Mesendoderm (in vitro differentiated cells): ENCODE measurements around the gene LNP1.
A peak's percentile ranks its signal among the peaks of the same experiment; 100 is the strongest.

ENCODE experiments used
- DNase-seq: peaks from one replicate; pipeline ENCODE4 v3.0.0; 2013
- H2AK5ac ChIP-seq: 2 replicates; pipeline ENCODE4 v1.6.1; 2013; ENCODE audit warnings: low read length, inconsistent platforms
- H2BK120ac ChIP-seq: 2 replicates; pipeline ENCODE4 v1.6.1; 2013; ENCODE audit warnings: low read depth, mild to moderate bottlenecking, low read length, moderate library complexity, mixed read lengths
- H2BK15ac ChIP-seq: replicated peaks from 2 replicates; pipeline ENCODE4 v1.6.1; 2013; ENCODE audit warnings: low read depth, mild to moderate bottlenecking, moderate library complexity
- H2BK5ac ChIP-seq: 2 replicates; pipeline ENCODE4 v1.6.1; 2013; ENCODE audit warnings: low read length, inconsistent platforms
- H3K18ac ChIP-seq: 2 replicates; pipeline ENCODE4 v1.6.1; 2013; ENCODE audit warnings: mild to moderate bottlenecking, low read length, mixed read lengths
- H3K23ac ChIP-seq: one replicate; pipeline ENCODE4 v1.6.1; 2013; ENCODE audit warnings: low read length
- H3K27ac ChIP-seq: 2 replicates; pipeline ENCODE4 v1.5.1; 2013; ENCODE audit warnings: low read depth, mild to moderate bottlenecking, inconsistent platforms, low read length, moderate library complexity
- H3K27me3 ChIP-seq: 2 replicates; pipeline ENCODE4 v1.6.1; 2013; ENCODE audit warnings: low read length, control low read depth, mild to moderate bottlenecking, inconsistent platforms; ENCODE audit not compliant: insufficient read depth, poor library complexity
- H3K36me3 ChIP-seq: 2 replicates; pipeline ENCODE4 v1.6.1; 2013; ENCODE audit warnings: low read length, inconsistent platforms; ENCODE audit not compliant: control insufficient read depth, insufficient read depth
- H3K4ac ChIP-seq: one replicate; pipeline ENCODE4 v1.6.1; 2013; ENCODE audit warnings: low read depth, mild to moderate bottlenecking, low read length, moderate library complexity
- H3K4me1 ChIP-seq: 2 replicates; pipeline ENCODE4 v1.6.1; 2013; ENCODE audit warnings: low read depth, low read length, inconsistent platforms; ENCODE audit not compliant: control insufficient read depth
- H3K4me2 ChIP-seq: 2 replicates; pipeline ENCODE4 v1.6.1; 2013; ENCODE audit warnings: low read length
- H3K4me3 ChIP-seq: 2 replicates; pipeline ENCODE4 v1.5.1; 2013; ENCODE audit warnings: mild to moderate bottlenecking, low read length
- H3K56ac ChIP-seq: one replicate; pipeline ENCODE4 v1.6.1; 2013; ENCODE audit warnings: low read length
- H3K79me1 ChIP-seq: 2 replicates; pipeline ENCODE4 v1.6.1; 2013; ENCODE audit warnings: low read length, inconsistent platforms
- H3K79me2 ChIP-seq: 2 replicates; pipeline ENCODE4 v1.6.1; 2013; ENCODE audit warnings: mild to moderate bottlenecking, low read length; ENCODE audit not compliant: control insufficient read depth, insufficient read depth
- H3K9ac ChIP-seq: 2 replicates; pipeline ENCODE4 v1.6.1; 2013; ENCODE audit warnings: low read length, inconsistent platforms
- H4K5ac ChIP-seq: one replicate; pipeline ENCODE4 v1.6.1; 2013; ENCODE audit warnings: low read length
- H4K8ac ChIP-seq: one replicate; pipeline ENCODE4 v1.6.1; 2013; ENCODE audit warnings: low read depth, mild to moderate bottlenecking, control low read depth, low read length, moderate library complexity
- WGBS: extraction: QIAGEN DNeasy Blood & Tissue Kit; methylation state at CpG from one replicate; pipeline ENCODE4 v1.1.7; 2013; ENCODE audit warnings: low lambda C conversion rate, missing lambda C conversion rate; ENCODE audit not compliant: insufficient coverage; ENCODE audit errors: extremely low coverage; 5-methylcytosine and 5-hydroxymethylcytosine counted together

The LNP1 gene

DNA sequence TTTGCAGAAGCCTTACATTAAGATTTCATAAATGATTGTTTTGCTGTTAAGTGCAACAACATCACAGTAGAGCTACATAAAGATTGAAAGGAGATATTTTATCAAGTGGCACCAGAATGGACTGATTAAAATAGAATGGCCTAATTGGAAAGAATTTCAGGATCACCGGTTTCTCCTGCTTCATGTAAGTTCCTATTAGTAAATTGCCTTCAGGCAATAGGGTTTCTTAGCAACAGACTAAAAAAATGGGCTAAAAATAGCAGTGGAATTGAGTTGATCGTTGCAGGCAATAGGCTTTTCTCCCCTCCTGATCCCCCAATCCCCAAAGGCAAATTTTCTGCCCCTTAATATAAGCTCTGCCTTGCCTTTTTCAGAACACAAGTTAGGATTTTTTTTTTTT, 917 bp downstream of the LNP1 start:
- Histone ChIP-seq H3K18ac (no peak overlapping the region), H2BK120ac (no peak overlapping the region), H3K4me1 (peaks cover 4% of the 10 kb centered on the region), H2AK5ac (no peak overlapping the region), H3K4me2 (peak overlapping the region; percentile 85), H2BK15ac (no peak overlapping the region), H2BK5ac (no peak overlapping the region), H3K9ac (peak overlapping the region; percentile 89), H3K4me3 (peak overlapping the region; percentile 41), H3K79me2 (peaks cover 29% of the 10 kb centered on the region), H4K8ac (peak overlapping the region; percentile 31), H3K4ac (no peak overlapping the region), H3K56ac (peak overlapping the region; percentile 77), H3K23ac (no peak overlapping the region), H3K27me3 (no peaks in the 10 kb centered on the region), H3K79me1 (peaks cover 7% of the 10 kb centered on the region), H3K27ac (no peak overlapping the region), H4K5ac (peak overlapping the region; percentile 33), H3K36me3 (no peaks in the 10 kb centered on the region)
- DNase-seq = peak; percentile 77
- no CpG with 5 or more reads among the region's 2 CpGs for WGBS

DNA sequence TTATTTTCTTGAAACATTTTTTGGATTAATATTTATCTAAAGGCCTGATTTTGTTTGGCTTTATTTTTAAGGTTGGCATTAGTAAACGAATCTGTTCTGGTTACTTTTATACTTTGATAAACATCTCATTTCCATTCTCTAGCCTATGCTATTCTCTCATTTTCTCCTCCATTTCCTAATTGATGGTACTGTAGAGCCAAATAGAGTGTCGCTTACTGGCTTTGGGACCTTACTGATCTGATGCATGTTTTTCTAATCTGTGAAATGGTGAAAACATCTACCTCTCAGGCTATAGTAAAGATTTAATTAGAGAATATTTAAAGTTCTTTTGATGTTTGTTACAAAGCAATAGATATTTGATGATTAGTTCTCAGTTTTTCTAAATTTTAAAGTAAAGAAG, 1.6 kb downstream of the LNP1 start:
- H3K27ac ChIP-seq = no peak overlapping the region
- WGBS = no CpG with 5 or more reads among the region's 2 CpGs
- H2BK15ac ChIP-seq = no peak overlapping the region

DNA sequence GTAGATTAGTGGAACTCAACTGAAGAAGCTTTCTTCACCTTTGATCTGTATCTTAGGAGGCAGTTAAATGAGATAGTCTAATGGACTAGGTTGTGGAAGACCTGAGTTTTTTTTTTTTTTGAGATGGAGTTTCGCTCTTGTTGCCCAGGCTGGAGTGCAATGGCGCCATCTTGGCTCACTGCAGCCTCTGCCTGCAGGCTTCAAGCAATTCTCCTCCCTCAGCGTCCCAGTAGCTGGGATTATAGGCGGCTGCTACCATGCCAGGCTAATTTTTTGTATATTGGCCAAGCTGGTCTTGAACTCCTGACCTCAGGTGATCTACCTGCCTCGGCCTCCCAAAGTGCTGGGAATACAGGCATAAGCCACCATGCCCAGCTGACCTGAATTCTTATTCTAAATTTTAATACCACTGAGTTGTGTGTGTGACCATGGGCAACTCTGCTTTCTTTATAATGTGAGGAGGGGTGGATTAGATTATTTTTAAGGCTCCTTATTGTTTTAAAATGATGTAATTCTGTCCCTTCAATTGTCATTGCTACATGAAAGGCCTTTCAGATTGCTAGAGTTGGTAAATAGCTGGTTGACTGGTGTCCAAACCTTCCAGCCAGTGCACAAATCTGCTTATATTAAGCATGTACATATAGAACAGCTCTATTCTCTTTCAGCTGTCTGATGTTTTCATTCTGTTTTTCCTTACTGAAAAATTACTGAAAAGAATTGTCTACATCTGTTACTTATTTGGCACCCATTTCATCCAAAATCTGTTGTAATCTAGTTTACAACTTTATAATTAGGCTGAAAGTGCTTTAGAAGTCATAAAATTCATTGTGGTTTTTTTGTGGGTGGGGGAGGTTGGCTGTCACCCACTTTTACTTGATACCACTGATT, 2.3 kb downstream of the LNP1 start:
- no peak overlapping the region for H3K23ac ChIP-seq
- no peak overlapping the region for H2BK120ac ChIP-seq
- DNase-seq = peak; percentile 50
- H3K4me2 ChIP-seq = no peak overlapping the region
- H3K27ac ChIP-seq = no peak overlapping the region
- no peak overlapping the region for H3K18ac ChIP-seq
- peak overlapping the region; percentile 6 for H3K4ac ChIP-seq
- WGBS = no CpG with 5 or more reads among the region's 5 CpGs
- peaks cover 8% of the 10 kb centered on the region for H3K79me1 ChIP-seq
- H3K9ac ChIP-seq = peak overlapping the region; percentile 9
- no peak overlapping the region for H4K8ac ChIP-seq
- H3K4me3 ChIP-seq = no peak overlapping the region
- H2BK15ac ChIP-seq = no peak overlapping the region
- H4K5ac ChIP-seq = no peak overlapping the region
- H3K56ac ChIP-seq = no peak overlapping the region
- no peak overlapping the region for H2BK5ac ChIP-seq
- no peaks in the 10 kb centered on the region for H3K27me3 ChIP-seq
- H3K4me1 ChIP-seq = peaks cover 4% of the 10 kb centered on the region
- peaks cover 25% of the 10 kb centered on the region for H3K79me2 ChIP-seq
- no peak overlapping the region for H2AK5ac ChIP-seq
- H3K36me3 ChIP-seq = no peaks in the 10 kb centered on the region

More for the DNA sequence above, 1.6 kb downstream of the LNP1 start:
- Histone ChIP-seq H3K79me1 (peaks cover 6% of the 10 kb centered on the region), H2AK5ac (no peak overlapping the region), H3K36me3 (no peaks in the 10 kb centered on the region), H3K27me3 (no peaks in the 10 kb centered on the region), H3K23ac (no peak overlapping the region), H3K4me2 (peak overlapping the region; percentile 40), H3K9ac (peak overlapping the region; percentile 89), H4K8ac (no peak overlapping the region), H3K56ac (peak overlapping the region; percentile 77), H3K4me1 (peaks cover 4% of the 10 kb centered on the region), H3K4me3 (peak overlapping the region; percentile 19), H4K5ac (no peak overlapping the region), H2BK5ac (no peak overlapping the region), H3K79me2 (peaks cover 26% of the 10 kb centered on the region), H3K18ac (no peak overlapping the region), H2BK120ac (no peak overlapping the region), H3K4ac (no peak overlapping the region)
- no peak for DNase-seq

DNA sequence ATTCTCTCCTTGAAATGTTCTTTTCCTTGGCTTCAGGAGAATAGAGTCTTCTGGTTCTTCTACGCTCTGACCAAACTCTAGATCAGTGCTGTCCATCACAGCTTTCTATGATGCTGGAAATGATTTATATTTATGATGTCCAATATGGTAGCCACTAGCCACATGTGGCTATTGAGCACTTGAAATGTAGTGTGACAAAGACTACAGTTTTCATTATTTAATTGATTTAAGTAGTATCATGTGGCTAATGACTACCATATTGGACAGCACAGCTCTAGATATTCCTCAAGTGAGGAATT, 2.9 kb downstream of the LNP1 start:
- no peak for DNase-seq
- no peak overlapping the region for H4K8ac ChIP-seq

DNA sequence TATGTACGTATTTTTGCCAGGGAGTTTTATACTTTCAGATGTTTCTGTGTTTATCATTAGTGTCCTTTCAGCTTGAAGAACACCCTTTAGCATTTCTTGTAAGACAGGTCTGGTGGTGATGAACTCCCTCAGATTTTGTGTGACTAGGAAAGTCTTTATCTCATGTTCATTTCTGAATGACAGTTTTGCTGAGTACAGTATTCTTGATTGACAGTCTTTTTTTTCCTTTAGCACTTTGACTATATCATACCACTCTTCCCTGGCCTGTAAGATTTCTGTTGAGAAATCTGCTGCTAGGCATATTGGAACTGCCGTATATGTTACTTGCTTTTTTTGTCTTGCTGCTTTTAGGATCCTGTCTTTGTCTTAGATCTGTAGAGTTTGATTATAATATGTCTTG, 5.8 kb downstream of the LNP1 start:
- no peak overlapping the region for H2BK120ac ChIP-seq
- no peak overlapping the region for H3K4ac ChIP-seq
- WGBS = no CpG with 5 or more reads among the region's 2 CpGs
- H3K79me1 ChIP-seq = peaks cover 4% of the 10 kb centered on the region
- no peak overlapping the region for H2AK5ac ChIP-seq
- H4K8ac ChIP-seq = no peak overlapping the region
- H2BK5ac ChIP-seq = no peak overlapping the region
- H3K27me3 ChIP-seq = no peaks in the 10 kb centered on the region
- no peaks in the 10 kb centered on the region for H3K4me1 ChIP-seq
- H3K27ac ChIP-seq = no peak overlapping the region
- H3K23ac ChIP-seq = no peak overlapping the region
- no peak overlapping the region for H3K56ac ChIP-seq
- H3K36me3 ChIP-seq = no peaks in the 10 kb centered on the region
- H3K4me2 ChIP-seq = no peak overlapping the region
- no peak overlapping the region for H3K4me3 ChIP-seq
- no peak overlapping the region for H3K18ac ChIP-seq
- H3K79me2 ChIP-seq = peaks cover 5% of the 10 kb centered on the region
- H4K5ac ChIP-seq = no peak overlapping the region
- no peak overlapping the region for H3K9ac ChIP-seq
- DNase-seq = no peak
- H2BK15ac ChIP-seq = no peak overlapping the region

More for the DNA sequence above, 2.9 kb downstream of the LNP1 start:
- Histone ChIP-seq H3K4ac (no peak overlapping the region), H2BK5ac (no peak overlapping the region), H3K27ac (no peak overlapping the region), H3K36me3 (no peaks in the 10 kb centered on the region), H3K9ac (no peak overlapping the region), H3K56ac (no peak overlapping the region), H3K79me1 (peaks cover 8% of the 10 kb centered on the region), H3K79me2 (peaks cover 20% of the 10 kb centered on the region), H3K4me1 (peaks cover 4% of the 10 kb centered on the region), H4K5ac (no peak overlapping the region), H3K18ac (no peak overlapping the region), H2BK120ac (no peak overlapping the region), H3K23ac (no peak overlapping the region), H3K4me2 (no peak overlapping the region), H2AK5ac (no peak overlapping the region), H2BK15ac (no peak overlapping the region), H3K4me3 (no peak overlapping the region), H3K27me3 (no peaks in the 10 kb centered on the region)
- WGBS = no CpG with 5 or more reads among the region's 1 CpG
